ENCODE measurements around the gene PPME1.
"Not testable (repeated sequence)": the region's sequence is repeated elsewhere in the genome, so short reads cannot be mapped to it uniquely, and the experiment has no call there.

Gene PPME1

GRCh38 chr11:74170694-74171629 lies at the start of gene PPME1, which contains the start of gene C2CD3:
Gene PPME1, plus strand, starts transcription at chr11:74171289. Its CDS starts 133 bp downstream, at chr11:74171422.
Gene C2CD3, minus strand, starts transcription at chr11:74171002. Its CDS starts 210 bp downstream, at chr11:74170792.
- peak within 1 kb of the TSS; percentile 87 for H3K4me3 ChIP-seq (replicated peaks; ENCODE audit: low read depth, low read length)
- peak; percentile 27 for TF ChIP-seq CTCF (IDR thresholded peaks at IDR 0.05; ENCODE audit: low read length, missing control alignments)
- DNase-seq (ENCODE audit: low read depth), result peak; percentile 100

- TF ChIP-seq CTCF (IDR thresholded peaks at IDR 0.05; ENCODE audit: low read length, missing control alignments), result no peak
- no peak overlapping the region for H3K4me3 ChIP-seq (replicated peaks; ENCODE audit: low read depth, low read length)
- DNase-seq (ENCODE audit: low read depth), result no peak
Observed at GRCh38 chr11:74121804-74122203, 49.3 kb upstream of the PPME1 start.

- no peak overlapping the region for H3K4me3 ChIP-seq (replicated peaks; ENCODE audit: low read depth, low read length)
- peak; percentile 20 for TF ChIP-seq CTCF (IDR thresholded peaks at IDR 0.05; ENCODE audit: low read length, missing control alignments)
- DNase-seq (ENCODE audit: low read depth), result peak; percentile 44
Observed at GRCh38 chr11:74123008-74123448, 48.1 kb upstream of the PPME1 start.

- H3K4me3 ChIP-seq (replicated peaks; ENCODE audit: low read depth, low read length); DNase-seq (ENCODE audit: low read depth): not testable (repeated sequence)
Observed at GRCh38 chr11:74129121-74129520, 42.0 kb upstream of the PPME1 start.

- H3K4me3 ChIP-seq (replicated peaks; ENCODE audit: low read depth, low read length), result no peak overlapping the region
- TF ChIP-seq CTCF (IDR thresholded peaks at IDR 0.05; ENCODE audit: low read length, missing control alignments), result no peak
- DNase-seq (ENCODE audit: low read depth), result no peak
Observed at GRCh38 chr11:74132833-74133232, 38.3 kb upstream of the PPME1 start.

- no peak overlapping the region for H3K4me3 ChIP-seq (replicated peaks; ENCODE audit: low read depth, low read length)
- DNase-seq (ENCODE audit: low read depth), result no peak
- TF ChIP-seq CTCF (IDR thresholded peaks at IDR 0.05; ENCODE audit: low read length, missing control alignments), result no peak
Observed at GRCh38 chr11:74133436-74133835, 37.7 kb upstream of the PPME1 start.

GRCh38 chr11:74134661-74135060 lies 36.4 kb upstream of the PPME1 start:
- no peak overlapping the region for H3K4me3 ChIP-seq (replicated peaks; ENCODE audit: low read depth, low read length)
- DNase-seq (ENCODE audit: low read depth), result no peak
- TF ChIP-seq CTCF (IDR thresholded peaks at IDR 0.05; ENCODE audit: low read length, missing control alignments), result no peak
